Vagina (tissue), 2 donors: ENCODE data around the gene NFIA. TPM values are rescaled to one million over a fixed set of nuclear protein-coding genes. Genes with fewer than 3 reads are reported as not detected.

ENCODE experiments used
- DNase-seq, 2 donors: peaks; one replicate each; pipeline ENCODE4 v3.0.0-alpha.2; 2017; ENCODE audit errors: extremely low spot score in 2 of 2
- H3K27ac ChIP-seq: fragments of 200-600 bp; sonication (generic); one replicate; pipeline ENCODE4 v1.5.1; 2019
- H3K27me3 ChIP-seq: fragments of 200-600 bp; sonication (generic); one replicate; pipeline ENCODE4 v1.5.1; 2019
- H3K36me3 ChIP-seq, 2 donors: fragments of 200-600 bp; sonication (generic); one replicate each; pipeline ENCODE4 v1.5.1; 2017 to 2019
- H3K4me1 ChIP-seq: fragments of 200-600 bp; sonication (generic); one replicate; pipeline ENCODE4 v1.5.1; 2019
- H3K4me3 ChIP-seq, 2 donors: fragments of 200-600 bp; sonication (generic); 1 replicate in 1 of 2; 2 replicates in 1 of 2; pipeline ENCODE4 v1.5.1; 2016 to 2019
- H3K9me3 ChIP-seq: fragments of 200-600 bp; sonication (generic); one replicate; pipeline ENCODE4 v1.5.1; 2019
- POLR2A ChIP-seq, 2 donors: fragments of 450-650 bp; IDR thresholded peaks; one replicate each; pipeline ENCODE4 v1.6.1; 2017; ENCODE audit warnings: antibody characterized with exemption in 2 of 2, mild to moderate bottlenecking in 2 of 2, moderate library complexity in 2 of 2
- POLR2AphosphoS5 ChIP-seq, 2 donors: sonication (generic); formaldehyde crosslinking; IDR thresholded peaks; one replicate each; pipeline ENCODE4 v1.9.0; 2017; ENCODE audit warnings: antibody characterized with exemption in 2 of 2, mild to moderate bottlenecking in 2 of 2, low read depth in 1 of 2; ENCODE audit not compliant: insufficient read depth in 1 of 2
- intact Hi-C: fragments of 100-400 bp; cut with DNase I; formaldehyde crosslinking; loops from one replicate; pipeline ENCODE4 v1.15.1; 2023
- total RNA-seq: library from RNA; depleted of rRNA; stranded (reverse); fragments of >200 nt; gene quantifications from one replicate; pipeline ENCODE4 v1.2.3, GENCODE V29; 2016
- TF ChIP-seq, protein P1 (sequence below), 3 experiments: fragments of 450-650 bp in 2 of 3; fragments of 200-600 bp in 1 of 3; sonication (generic) in 1 of 3; IDR thresholded peaks; one replicate each; pipeline ENCODE4 v1.5.1; 2017 to 2019; ENCODE audit warnings: antibody characterized with exemption in 3 of 3, mild to moderate bottlenecking in 2 of 3, moderate library complexity in 2 of 3

The NFIA gene
- total RNA-seq, 1 donor from 2014 or later, result 59.2 TPM

DNA sequence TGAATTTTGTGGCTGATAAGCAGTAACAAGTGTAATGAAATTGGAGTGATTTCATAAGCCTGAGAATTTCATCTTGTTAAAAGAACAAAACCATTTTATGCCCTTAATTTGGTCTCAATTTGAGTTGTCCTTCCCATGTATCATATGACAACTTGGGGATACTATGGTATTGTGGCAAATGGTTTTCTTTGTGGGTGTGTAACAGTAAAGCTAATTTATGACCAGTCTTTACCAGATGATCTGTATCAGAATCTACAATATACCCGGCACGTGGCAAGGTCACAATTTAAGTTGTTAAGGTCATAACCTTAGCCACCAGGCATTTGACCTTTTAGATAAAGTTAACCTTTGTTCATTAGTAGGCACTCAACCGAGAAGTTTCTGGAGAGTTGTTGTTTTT is 9.1 kb downstream of the NFIA start:
- peaks cover 0 to 9% of the 10 kb centered on the region in 2 donors for H3K36me3 ChIP-seq
- peaks cover 59% of the 10 kb centered on the region for H3K4me1 ChIP-seq
- no peak overlapping the region for H3K4me3 ChIP-seq
- intact Hi-C loops, result no loop called here
- DNase-seq, result no peak
- TF ChIP-seq, protein P1, sequence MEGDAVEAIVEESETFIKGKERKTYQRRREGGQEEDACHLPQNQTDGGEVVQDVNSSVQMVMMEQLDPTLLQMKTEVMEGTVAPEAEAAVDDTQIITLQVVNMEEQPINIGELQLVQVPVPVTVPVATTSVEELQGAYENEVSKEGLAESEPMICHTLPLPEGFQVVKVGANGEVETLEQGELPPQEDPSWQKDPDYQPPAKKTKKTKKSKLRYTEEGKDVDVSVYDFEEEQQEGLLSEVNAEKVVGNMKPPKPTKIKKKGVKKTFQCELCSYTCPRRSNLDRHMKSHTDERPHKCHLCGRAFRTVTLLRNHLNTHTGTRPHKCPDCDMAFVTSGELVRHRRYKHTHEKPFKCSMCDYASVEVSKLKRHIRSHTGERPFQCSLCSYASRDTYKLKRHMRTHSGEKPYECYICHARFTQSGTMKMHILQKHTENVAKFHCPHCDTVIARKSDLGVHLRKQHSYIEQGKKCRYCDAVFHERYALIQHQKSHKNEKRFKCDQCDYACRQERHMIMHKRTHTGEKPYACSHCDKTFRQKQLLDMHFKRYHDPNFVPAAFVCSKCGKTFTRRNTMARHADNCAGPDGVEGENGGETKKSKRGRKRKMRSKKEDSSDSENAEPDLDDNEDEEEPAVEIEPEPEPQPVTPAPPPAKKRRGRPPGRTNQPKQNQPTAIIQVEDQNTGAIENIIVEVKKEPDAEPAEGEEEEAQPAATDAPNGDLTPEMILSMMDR (IDR thresholded peaks at IDR 0.05), result no peak
- TF ChIP-seq POLR2A (IDR thresholded peaks at IDR 0.05), result no peak
- no peak for TF ChIP-seq POLR2AphosphoS5 (IDR thresholded peaks at IDR 0.05; ENCODE audit: insufficient read depth in 1 of 2, low read depth in 1 of 2)
- no peaks in the 10 kb centered on the region for H3K27me3 ChIP-seq
- no peak overlapping the region for H3K27ac ChIP-seq
- no peaks in the 10 kb centered on the region for H3K9me3 ChIP-seq

DNA sequence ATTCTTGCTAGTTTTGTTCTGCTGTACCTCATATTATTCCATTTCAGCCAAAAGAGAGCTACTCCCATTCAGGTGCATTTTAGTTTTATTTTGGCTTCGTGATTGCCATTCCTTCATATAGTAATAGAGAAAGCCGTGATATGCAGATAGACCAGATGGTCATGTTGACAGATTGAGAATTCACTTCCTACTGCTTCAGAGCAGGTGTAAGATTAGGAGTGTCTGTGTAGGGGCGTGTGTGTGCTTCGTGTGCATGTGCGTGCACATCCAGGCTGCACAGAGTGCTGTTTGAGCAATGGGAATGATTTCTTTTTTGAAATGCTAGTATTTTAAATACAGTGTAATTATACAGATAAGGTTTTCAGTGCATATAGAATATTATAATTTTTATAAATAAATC is 10.3 kb downstream of the NFIA start:
- no peaks in the 10 kb centered on the region for H3K27me3 ChIP-seq
- peaks cover 0 to 9% of the 10 kb centered on the region in 2 donors for H3K36me3 ChIP-seq
- H3K4me1 ChIP-seq, result peaks cover 60% of the 10 kb centered on the region
- no peaks in the 10 kb centered on the region for H3K9me3 ChIP-seq
- intact Hi-C loops, result no loop called here
- H3K4me3 ChIP-seq, result no peak overlapping the region
- DNase-seq, result no peak
- H3K27ac ChIP-seq, result no peak overlapping the region
- TF ChIP-seq, protein P1 (IDR thresholded peaks at IDR 0.05), result no peak
- TF ChIP-seq POLR2AphosphoS5 (IDR thresholded peaks at IDR 0.05; ENCODE audit: insufficient read depth in 1 of 2, low read depth in 1 of 2), result no peak
- no peak for TF ChIP-seq POLR2A (IDR thresholded peaks at IDR 0.05)

- no peak overlapping the region for H3K4me3 ChIP-seq
- no peak for DNase-seq
- no peak overlapping the region for H3K27ac ChIP-seq
- H3K4me1 ChIP-seq, result peaks cover 56% of the 10 kb centered on the region
- H3K27me3 ChIP-seq, result no peaks in the 10 kb centered on the region
- no peaks in the 10 kb centered on the region for H3K9me3 ChIP-seq
- TF ChIP-seq POLR2AphosphoS5 (IDR thresholded peaks at IDR 0.05; ENCODE audit: insufficient read depth in 1 of 2, low read depth in 1 of 2) (no peak), POLR2A (IDR thresholded peaks at IDR 0.05) (no peak)
- TF ChIP-seq, protein P1 (IDR thresholded peaks at IDR 0.05), result no peak
- H3K36me3 ChIP-seq, result peaks cover 0 to 2% of the 10 kb centered on the region in 2 donors
- intact Hi-C loops, result no loop called here
Observed at GRCh38 chr1:61093525-61094137, 11.3 kb downstream of the NFIA start.

- no peak for DNase-seq
- H3K4me1 ChIP-seq, result peaks cover 56% of the 10 kb centered on the region
- no peaks in the 10 kb centered on the region for H3K9me3 ChIP-seq
- TF ChIP-seq POLR2AphosphoS5 (IDR thresholded peaks at IDR 0.05; ENCODE audit: insufficient read depth in 1 of 2, low read depth in 1 of 2) (no peak), POLR2A (IDR thresholded peaks at IDR 0.05) (no peak)
- TF ChIP-seq, protein P1 (IDR thresholded peaks at IDR 0.05), result no peak
- no peak overlapping the region for H3K4me3 ChIP-seq
- H3K27ac ChIP-seq, result no peak overlapping the region
- intact Hi-C loops, result no loop called here
- no peaks in the 10 kb centered on the region for H3K36me3 ChIP-seq
- H3K27me3 ChIP-seq, result no peaks in the 10 kb centered on the region
Observed at GRCh38 chr1:61094677-61095469, 12.5 kb downstream of the NFIA start.

- H3K36me3 ChIP-seq, result no peaks in the 10 kb centered on the region
- no peak overlapping the region for H3K4me3 ChIP-seq
- no peaks in the 10 kb centered on the region for H3K9me3 ChIP-seq
- peaks cover 56% of the 10 kb centered on the region for H3K4me1 ChIP-seq
- no peak for DNase-seq
- no peak overlapping the region for H3K27ac ChIP-seq
- intact Hi-C loops, result no loop called here
- TF ChIP-seq, protein P1 (IDR thresholded peaks at IDR 0.05), result no peak
- no peak for TF ChIP-seq POLR2A (IDR thresholded peaks at IDR 0.05)
- no peak for TF ChIP-seq POLR2AphosphoS5 (IDR thresholded peaks at IDR 0.05; ENCODE audit: insufficient read depth in 1 of 2, low read depth in 1 of 2)
- no peaks in the 10 kb centered on the region for H3K27me3 ChIP-seq
Observed at GRCh38 chr1:61095470-61095812, 13.1 kb downstream of the NFIA start.
